HepG2 (cell line): Measurements from ENCODE around the gene WDFY1. TPM values are rescaled to one million over a fixed set of nuclear protein-coding genes. Genes with fewer than 3 reads are reported as not detected.

ENCODE experiments used
- HIVEP1 ChIP-seq: sonication (generic); formaldehyde crosslinking; IDR thresholded peaks from 2 replicates; pipeline ENCODE4 v1.4.0; 2020; ENCODE audit warnings: mild to moderate bottlenecking, missing genetic modification reagents
- KMT2A ChIP-seq: sonication (generic); formaldehyde crosslinking; IDR thresholded peaks from 2 replicates; pipeline ENCODE4 v1.4.0; 2020; ENCODE audit warnings: missing genetic modification reagents
- NFKB2 ChIP-seq: sonication (generic); formaldehyde crosslinking; IDR thresholded peaks from 2 replicates; pipeline ENCODE4 v1.4.0; 2020; ENCODE audit warnings: missing genetic modification reagents, borderline replicate concordance
- PHF21A ChIP-seq: sonication (generic); formaldehyde crosslinking; IDR thresholded peaks from 2 replicates; pipeline ENCODE4 v1.5.0; 2020; ENCODE audit warnings: mild to moderate bottlenecking, missing genetic modification reagents
- RERE ChIP-seq: IDR thresholded peaks from 2 replicates; pipeline ENCODE4 v1.6.1; 2016; ENCODE audit warnings: low read depth, missing genetic modification reagents, missing compliant biosample characterization
- RXRA ChIP-seq: sonication (generic); formaldehyde crosslinking; IDR thresholded peaks from 2 replicates; pipeline ENCODE4 v1.5.1; 2020; ENCODE audit warnings: missing genetic modification reagents
- SNAPC4 ChIP-seq: sonication (generic); formaldehyde crosslinking; IDR thresholded peaks from 2 replicates; pipeline ENCODE4 v1.4.0; 2020; ENCODE audit warnings: mild to moderate bottlenecking, missing genetic modification reagents
- SPEN ChIP-seq: sonication (generic); formaldehyde crosslinking; IDR thresholded peaks from 2 replicates; pipeline ENCODE4 v1.5.1; 2020; ENCODE audit warnings: low read depth, mild to moderate bottlenecking, missing genetic modification reagents
- STAG1 ChIP-seq: sonication (generic); formaldehyde crosslinking; IDR thresholded peaks from 2 replicates; pipeline ENCODE4 v1.4.0; 2020; ENCODE audit warnings: missing genetic modification reagents
- XBP1 ChIP-seq: sonication (generic); formaldehyde crosslinking; IDR thresholded peaks from 2 replicates; pipeline ENCODE4 v1.5.0; 2020; ENCODE audit warnings: missing genetic modification reagents
- ZBTB37 ChIP-seq: sonication (generic); formaldehyde crosslinking; IDR thresholded peaks from 2 replicates; pipeline ENCODE4 v1.4.0; 2020; ENCODE audit warnings: mild to moderate bottlenecking, missing genetic modification reagents
- ZNF138 ChIP-seq: sonication (generic); formaldehyde crosslinking; IDR thresholded peaks from 2 replicates; pipeline ENCODE4 v1.5.0; 2020; ENCODE audit warnings: mild to moderate bottlenecking, low read depth, missing genetic modification reagents
- ZNF280D ChIP-seq: sonication (generic); formaldehyde crosslinking; IDR thresholded peaks from 2 replicates; pipeline ENCODE4 v1.5.1; 2020; ENCODE audit warnings: mild to moderate bottlenecking, missing genetic modification reagents
- ZNF768 ChIP-seq: sonication (generic); formaldehyde crosslinking; IDR thresholded peaks from 2 replicates; pipeline ENCODE4 v1.4.0; 2020; ENCODE audit warnings: missing genetic modification reagents
- ZNF772 ChIP-seq: sonication (generic); formaldehyde crosslinking; IDR thresholded peaks from 2 replicates; pipeline ENCODE4 v1.5.0; 2020; ENCODE audit warnings: mild to moderate bottlenecking, missing genetic modification reagents
- ZNF775 ChIP-seq: sonication (generic); formaldehyde crosslinking; IDR thresholded peaks from 2 replicates; pipeline ENCODE4 v1.4.0; 2020; ENCODE audit warnings: missing genetic modification reagents, mild to moderate bottlenecking, moderate library complexity, borderline replicate concordance
- polyA plus RNA-seq, 8 experiments: library from polyadenylated mRNA; depleted of rRNA in 3 of 8; stranded (reverse) in 7 of 8; unstranded in 1 of 8; fragments of >200 nt; fragmentation: Illumina TruSeq in 4 of 8; extraction: Trizol in 4 of 8; gene quantifications; 2 replicates each; pipeline versions ENCODE4 v1.2.1 to v1.2.3, GENCODE V29; 2011 to 2016; ENCODE audit warnings: low read depth in 4 of 8, missing spikeins in 1 of 8, mixed read lengths in 1 of 8; ENCODE audit not compliant: insufficient read depth in 1 of 8
- total RNA-seq, 5 experiments: library from RNA; depleted of rRNA; stranded (reverse); fragments of >200 nt; fragmentation: Illumina TruSeq; extraction: Trizol; gene quantifications; 2 replicates each; pipeline ENCODE4 v1.2.3, GENCODE V29; 2016; ENCODE audit warnings: low read depth in 1 of 5

WDFY1 gene
- total and polyA plus RNA-seq, 2 of the 13 experiments (the other 11 are each of a cell fraction or from before 2014, with no cell fraction given), result 77.0 to 78.4 TPM

- TF ChIP-seq ZNF280D (CRISPR knock-in tag), result no peak
- TF ChIP-seq HIVEP1 (CRISPR knock-in tag), result no peak
- no peak for TF ChIP-seq RERE
- no peak for TF ChIP-seq ZNF768 (CRISPR knock-in tag)
- TF ChIP-seq ZNF775 (CRISPR knock-in tag), result no peak
- no peak for TF ChIP-seq STAG1 (CRISPR knock-in tag)
- no peak for TF ChIP-seq NFKB2
- TF ChIP-seq SPEN (CRISPR knock-in tag), result no peak
- TF ChIP-seq XBP1 (CRISPR knock-in tag), result no peak
- TF ChIP-seq PHF21A (CRISPR knock-in tag), result no peak
- TF ChIP-seq SNAPC4, result no peak
- no peak for TF ChIP-seq KMT2A
- peak; percentile 61; the same call in 1 of the 2 replicates for TF ChIP-seq RXRA
- no peak for TF ChIP-seq ZBTB37 (CRISPR knock-in tag)
- no peak for TF ChIP-seq ZNF772 (CRISPR knock-in tag)
- TF ChIP-seq ZNF138 (CRISPR knock-in tag), result no peak
Measured at GRCh38 chr2:223972656-223973102, 27.5 kb upstream of the WDFY1 start (continued).
